Measurements from ENCODE around the gene RUSC2.
"Not testable (repeated sequence)": the region's sequence is repeated elsewhere in the genome, so short reads cannot be mapped to it uniquely, and the experiment has no call there.

RUSC2 gene

DNA sequence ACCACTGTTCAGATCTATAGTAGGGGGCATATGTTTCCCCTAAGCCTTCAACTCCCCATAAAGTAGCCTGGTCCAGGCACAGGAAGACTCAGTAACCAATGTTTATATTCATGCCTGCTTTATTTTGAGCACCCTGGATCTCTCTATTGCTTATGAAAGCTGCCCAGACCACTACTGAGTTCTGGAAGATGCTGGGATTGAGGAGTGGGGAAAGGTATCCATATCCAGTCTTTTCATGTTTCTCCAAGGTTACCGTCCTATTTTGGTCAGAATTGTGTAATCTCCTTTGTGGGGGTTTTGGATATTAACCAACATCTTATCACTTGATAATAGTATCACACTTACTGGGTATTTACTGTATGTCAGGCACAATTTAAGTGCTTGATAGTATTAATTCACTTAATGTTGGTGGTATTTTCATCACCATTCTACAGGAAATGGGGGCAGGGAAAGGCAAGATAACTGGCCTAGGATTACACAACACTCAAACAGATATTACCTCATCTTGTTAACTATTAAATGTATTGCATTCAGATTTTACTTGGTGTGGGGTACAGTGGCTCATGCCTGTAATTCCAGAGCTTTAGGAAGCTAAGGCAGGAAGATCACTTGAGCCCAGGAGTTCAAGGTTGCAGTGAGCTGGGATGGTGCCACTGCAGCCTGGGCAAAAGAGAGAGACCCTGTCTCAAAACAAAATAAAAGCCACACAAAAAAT lies 36.3 kb downstream of the RUSC2 start:
- DNase-seq: no peak

- DNase-seq: no peak
Observed at GRCh38 chr9:35529161-35529823, 39.4 kb downstream of the RUSC2 start.

- no peak for DNase-seq
Observed at GRCh38 chr9:35533398-35533797, 43.5 kb downstream of the RUSC2 start.

DNA sequence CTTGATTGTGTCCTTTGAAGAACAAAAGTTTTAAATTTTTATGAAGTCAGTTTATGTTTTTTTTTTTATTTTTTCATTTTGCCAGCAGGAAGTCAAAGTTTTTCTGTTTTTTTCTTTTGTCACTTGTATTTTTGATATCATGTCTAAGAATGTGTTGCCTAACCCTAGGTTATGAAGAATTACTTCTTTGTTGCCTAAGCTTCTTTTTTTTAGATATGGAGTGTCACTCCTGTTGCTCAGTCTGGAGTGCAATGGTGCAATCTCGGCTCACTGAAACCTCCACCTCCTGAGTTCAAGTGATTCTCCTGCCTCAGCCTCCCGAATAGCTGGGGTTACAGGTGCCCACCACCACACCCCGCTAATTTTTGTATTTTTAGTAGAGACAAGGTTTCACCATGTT lies 45.0 kb downstream of the RUSC2 start:
- not testable (repeated sequence) for DNase-seq

DNA sequence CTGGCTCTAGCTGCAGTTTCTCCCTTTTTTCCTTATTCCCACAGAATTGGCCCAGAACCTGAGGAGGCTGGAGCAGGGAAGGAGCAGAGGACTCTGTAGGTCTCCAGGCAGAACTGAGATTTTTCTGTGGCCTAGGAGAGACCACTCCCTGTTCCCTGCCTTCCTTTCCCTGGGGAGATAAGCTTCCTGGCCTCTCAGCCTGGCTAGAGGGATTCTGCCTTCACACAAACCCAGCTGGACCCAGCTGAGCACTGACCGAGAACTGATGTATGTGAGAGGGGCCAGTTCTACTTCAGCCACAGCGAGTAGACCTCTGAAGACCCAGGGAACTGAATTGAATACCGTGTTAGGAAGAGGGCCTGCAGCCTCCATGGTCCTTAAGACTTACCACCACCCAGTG lies 48.0 kb downstream of the RUSC2 start:
- no peak for DNase-seq

- DNase-seq: no peak
Observed at GRCh38 chr9:35538361-35539234, 48.7 kb downstream of the RUSC2 start.
